K562 (cell line): ENCODE measurements around the gene MYRIP. TPM values are rescaled to one million over a fixed set of nuclear protein-coding genes. Genes with fewer than 3 reads are reported as not detected.

Source experiments
- ATAC-seq: fragments of 200-7000 bp; cut with Tn5 transposase; 3 replicates; pipeline ENCODE4 v1.9.1; 2020; ENCODE audit warnings: moderate library complexity
- BruUV-seq: library from RNA; stranded (reverse); fragments of 400-500 nt; replicated peaks from 2 replicates; lab custom pipeline; 2021; lab: Mats Ljungman, UMichigan
- CTCF ChIA-PET: fragments of 300-600 bp; formaldehyde crosslinking; extraction: SDS; loops from one replicate; lab custom pipeline; 2021; ENCODE audit warnings: low intra/inter-chr PET ratio; lab: Yijun Ruan, JAX
- POLR2A ChIA-PET: fragments of 300-600, 350-650 bp; sonication (Branson Sonifier 250); formaldehyde crosslinking; extraction: SDS; loops from one replicate; lab custom pipeline; 2021; ENCODE audit warnings: antibody characterized with exemption, inconsistent platforms; lab: Yijun Ruan, JAX
- DNase-seq, 4 experiments: peaks; one replicate each; pipeline versions ENCODE4 v3.0.0 to v3.0.0-alpha.2; 2011 to 2018; ENCODE audit warnings: low spot score in 3 of 4, mixed read lengths in 3 of 4; ENCODE audit errors: extremely low read depth in 1 of 4
- FAIRE-seq: peaks from 2 replicates; lab custom pipeline; 2011; peaks lifted over from hg19 to GRCh38; lab: Jason Lieb, UNC
- H2AFZ ChIP-seq: 2 replicates; pipeline ENCODE4 v1.6.0; 2011; ENCODE audit warnings: low read depth, low read length, control low read depth, inconsistent platforms
- H3K27ac ChIP-seq: fragments of 200-600 bp; 3 replicates; pipeline ENCODE4 v1.8.0; 2011; ENCODE audit warnings: low read depth, mild to moderate bottlenecking, control low read depth, inconsistent platforms, low read length, moderate library complexity, mixed read lengths; ENCODE audit errors: extremely low read depth
- H3K27me3 ChIP-seq, 2 experiments: fragments of 300-600 bp in 1 of 2; 2 replicates in 1 of 2; 3 replicates in 1 of 2; pipeline versions ENCODE4 v1.6.0 to v1.8.0; 2011; ENCODE audit warnings: inconsistent platforms in 2 of 2, low read length in 2 of 2, mild to moderate bottlenecking in 1 of 2, mixed read lengths in 1 of 2, moderate library complexity in 1 of 2; ENCODE audit not compliant: control insufficient read depth in 2 of 2, insufficient read depth in 2 of 2
- H3K36me3 ChIP-seq: fragments of 300-600 bp; 3 replicates; pipeline ENCODE4 v1.8.0; 2011; ENCODE audit warnings: mild to moderate bottlenecking, low read length, inconsistent platforms; ENCODE audit not compliant: control insufficient read depth, insufficient read depth
- H3K4me1 ChIP-seq, 2 experiments: fragments of 200-600 bp in 1 of 2; replicated peaks in 1 of 2; 2 replicates in 1 of 2; 3 replicates in 1 of 2; pipeline versions ENCODE4 v1.5.1 to v1.8.0; 2011; ENCODE audit warnings: inconsistent platforms in 2 of 2, low read length in 2 of 2, mild to moderate bottlenecking in 1 of 2, mixed read lengths in 1 of 2, moderate library complexity in 1 of 2; ENCODE audit not compliant: control insufficient read depth in 2 of 2, insufficient read depth in 2 of 2
- H3K4me2 ChIP-seq: 2 replicates; pipeline ENCODE4 v1.6.1; 2011; ENCODE audit warnings: low read length, control low read depth, inconsistent platforms, mixed read lengths; ENCODE audit not compliant: insufficient read depth
- H3K4me3 ChIP-seq: fragments of 200-600 bp; sonication (generic), shearing (Covaris generic); 2 replicates; pipeline ENCODE4 v1.5.1; 2016; ENCODE audit warnings: control low read depth, inconsistent platforms
- H3K79me2 ChIP-seq: fragments of 200-600 bp; 3 replicates; pipeline ENCODE4 v1.8.0; 2011; ENCODE audit warnings: low read length, inconsistent platforms; ENCODE audit not compliant: control insufficient read depth, insufficient read depth
- H3K9ac ChIP-seq, 2 experiments: 2 replicates each; pipeline versions ENCODE4 v1.6.0 to v1.6.1; 2011; ENCODE audit warnings: low read depth in 2 of 2, low read length in 2 of 2, control low read depth in 1 of 2, inconsistent platforms in 1 of 2, mild to moderate bottlenecking in 1 of 2, mixed read lengths in 1 of 2; ENCODE audit not compliant: insufficient read depth in 1 of 2
- H3K9me1 ChIP-seq: one replicate; pipeline ENCODE4 v1.6.0; 2011; ENCODE audit warnings: inconsistent platforms, mild to moderate bottlenecking, low read length, moderate library complexity; ENCODE audit not compliant: control insufficient read depth, insufficient read depth
- H3K9me3 ChIP-seq: replicated peaks from 2 replicates; pipeline ENCODE4 v1.5.1; 2011; ENCODE audit warnings: low read depth, low read length, inconsistent platforms; ENCODE audit not compliant: control insufficient read depth, insufficient read depth
- H4K20me1 ChIP-seq: replicated peaks from 2 replicates; pipeline ENCODE4 v1.6.1; 2011; ENCODE audit warnings: low read length, inconsistent platforms, mixed read lengths; ENCODE audit not compliant: control insufficient read depth, insufficient read depth
- ETV6 ChIP-seq, 3 experiments: fragments of 150-350 bp in 1 of 3; sonication (generic) in 1 of 3; formaldehyde crosslinking in 1 of 3; IDR thresholded peaks; 2 replicates each; pipeline versions ENCODE4 v1.6.1 to v1.8.0; 2014 to 2022; ENCODE audit warnings: borderline replicate concordance in 2 of 3, low read depth in 2 of 3, antibody characterized with exemption in 1 of 3, low read length in 1 of 3, mild to moderate bottlenecking in 1 of 3, missing genetic modification reagents in 1 of 3
- NBN ChIP-seq: fragments of 450-650 bp; IDR thresholded peaks from 2 replicates; pipeline ENCODE4 v1.6.1; 2016; ENCODE audit warnings: low read depth, mild to moderate bottlenecking
- RBM14 ChIP-seq: fragments of 200-400 bp; formaldehyde crosslinking; IDR thresholded peaks from 2 replicates; pipeline ENCODE4 v1.6.1; 2018; ENCODE audit warnings: low read depth, mild to moderate bottlenecking, low read length, moderate library complexity, borderline replicate concordance; ENCODE audit not compliant: insufficient read depth
- ZNF655 ChIP-seq: fragments of 250-450 bp; sonication (Bioruptor Pico); IDR thresholded peaks from 2 replicates; pipeline ENCODE4 v1.5.0; 2021
- ZNF785 ChIP-seq: fragments of 250-450 bp; sonication (Bioruptor Pico); IDR thresholded peaks from 2 replicates; pipeline ENCODE4 v1.4.0; 2020; ENCODE audit warnings: mild to moderate bottlenecking
- WGBS: fragments of 100-300 bp; shearing (Covaris generic); methylation state at CpG from one replicate; pipeline ENCODE4 v1.1.6; 2016; ENCODE audit warnings: low coverage, mixed read lengths; ENCODE audit not compliant: insufficient coverage; ENCODE audit errors: missing lambda C conversion rate; 5-methylcytosine and 5-hydroxymethylcytosine counted together
- in situ Hi-C: fragments of 300-500 bp; cut with MboI; formaldehyde crosslinking; loops from 4 replicates; pipeline ENCODE4 v1.15.0; 2018; ENCODE audit warnings: inconsistent platforms, mixed read lengths
- intact Hi-C: fragments of 100-400 bp; cut with micrococcal nuclease; formaldehyde crosslinking; loops from 2 replicates; pipeline ENCODE4 v1.14.2; 2022
- polyA plus RNA-seq, 8 experiments: library from polyadenylated mRNA; depleted of rRNA in 4 of 8; stranded (reverse) in 5 of 8; unstranded in 3 of 8; fragments of >200 nt; fragmentation: Nextera tagmentation in 2 of 8; fragmentation: Illumina TruSeq in 1 of 8; extraction: Ambion mirVana in 2 of 8; extraction: Trizol in 1 of 8; gene quantifications; 2 replicates each; pipeline versions ENCODE4 v1.2.1 to v1.2.3, GENCODE V29; 2011 to 2014; ENCODE audit warnings: inconsistent platforms in 1 of 8, missing spikeins in 1 of 8
- total RNA-seq, 7 experiments: library from RNA; depleted of rRNA in 6 of 7; stranded (reverse); fragments of >200 nt in 6 of 7; fragmentation: Illumina TruSeq in 2 of 7; extraction: Trizol in 2 of 7; gene quantifications; 2 replicates each; pipeline versions ENCODE4 v1.2.1 to v1.2.3, GENCODE V29; 2011 to 2021; ENCODE audit warnings: low replicate concordance in 1 of 7
- TF ChIP-seq, protein P1 (sequence below): fragments of 450-650 bp; IDR thresholded peaks from 2 replicates; pipeline ENCODE4 v1.6.1; 2018; ENCODE audit not compliant: partially characterized antibody

MYRIP gene
- total and polyA plus RNA-seq, 9 of the 15 experiments (the other 6 are each of a cell fraction or from before 2014, with no cell fraction given): 0.03 to 0.12 TPM; not detected in 7

GRCh38 chr3:39980058-39980457 lies 170.6 kb downstream of the MYRIP start:
- FAIRE-seq: no peak
- CTCF ChIA-PET: no interaction called here
- Histone ChIP-seq H3K4me1 (no peaks in the 10 kb centered on the region), H3K4me3 (no peak overlapping the region), H3K4me2 (no peak overlapping the region), H2AFZ (no peak overlapping the region), H3K9me1 (no peaks in the 10 kb centered on the region), H4K20me1 (no peaks in the 10 kb centered on the region), H3K27ac (no peak overlapping the region), H3K36me3 (no peaks in the 10 kb centered on the region), H3K9ac (no peak overlapping the region), H3K79me2 (no peaks in the 10 kb centered on the region), H3K9me3 (no peaks in the 10 kb centered on the region), H3K27me3 (no peaks in the 10 kb centered on the region)
- WGBS: 0% methylated on average over 4 of the region's 4 CpGs
- no TSS peak for BruUV-seq
- DNase-seq: no peak
- POLR2A ChIA-PET: no interaction called here
- in situ Hi-C loops: no loop called here
- TF ChIP-seq ETV6 (IDR thresholded peaks at IDR 0.05; ENCODE audit: borderline replicate concordance in 1 of 2, low read depth in 2 of 2, low read length in 1 of 2): no peak
- no peak for TF ChIP-seq ETV6 (CRISPR knock-in tag; IDR thresholded peaks at IDR 0.05; ENCODE audit: borderline replicate concordance)
- no peak for TF ChIP-seq ZNF655 (CRISPR knock-in tag)
- TF ChIP-seq ZNF785 (CRISPR knock-in tag): no peak
- TF ChIP-seq, protein P1, sequence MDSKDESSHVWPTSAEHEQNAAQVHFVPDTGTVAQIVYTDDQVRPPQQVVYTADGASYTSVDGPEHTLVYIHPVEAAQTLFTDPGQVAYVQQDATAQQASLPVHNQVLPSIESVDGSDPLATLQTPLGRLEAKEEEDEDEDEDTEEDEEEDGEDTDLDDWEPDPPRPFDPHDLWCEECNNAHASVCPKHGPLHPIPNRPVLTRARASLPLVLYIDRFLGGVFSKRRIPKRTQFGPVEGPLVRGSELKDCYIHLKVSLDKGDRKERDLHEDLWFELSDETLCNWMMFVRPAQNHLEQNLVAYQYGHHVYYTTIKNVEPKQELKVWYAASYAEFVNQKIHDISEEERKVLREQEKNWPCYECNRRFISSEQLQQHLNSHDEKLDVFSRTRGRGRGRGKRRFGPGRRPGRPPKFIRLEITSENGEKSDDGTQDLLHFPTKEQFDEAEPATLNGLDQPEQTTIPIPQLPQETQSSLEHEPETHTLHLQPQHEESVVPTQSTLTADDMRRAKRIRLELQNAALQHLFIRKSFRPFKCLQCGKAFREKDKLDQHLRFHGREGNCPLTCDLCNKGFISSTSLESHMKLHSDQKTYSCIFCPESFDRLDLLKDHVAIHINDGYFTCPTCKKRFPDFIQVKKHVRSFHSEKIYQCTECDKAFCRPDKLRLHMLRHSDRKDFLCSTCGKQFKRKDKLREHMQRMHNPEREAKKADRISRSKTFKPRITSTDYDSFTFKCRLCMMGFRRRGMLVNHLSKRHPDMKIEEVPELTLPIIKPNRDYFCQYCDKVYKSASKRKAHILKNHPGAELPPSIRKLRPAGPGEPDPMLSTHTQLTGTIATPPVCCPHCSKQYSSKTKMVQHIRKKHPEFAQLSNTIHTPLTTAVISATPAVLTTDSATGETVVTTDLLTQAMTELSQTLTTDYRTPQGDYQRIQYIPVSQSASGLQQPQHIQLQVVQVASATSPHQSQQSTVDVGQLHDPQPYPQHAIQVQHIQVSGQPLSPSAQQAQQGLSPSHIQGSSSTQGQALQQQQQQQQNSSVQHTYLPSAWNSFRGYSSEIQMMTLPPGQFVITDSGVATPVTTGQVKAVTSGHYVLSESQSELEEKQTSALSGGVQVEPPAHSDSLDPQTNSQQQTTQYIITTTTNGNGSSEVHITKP: no peak
- no peak for TF ChIP-seq NBN
- no peak for TF ChIP-seq RBM14
- intact Hi-C loops: no loop called here
- no peak for ATAC-seq
